Loucy (cell line): Measurements from ENCODE around the gene HOXB1.

Experiments
- H2AFZ ChIP-seq: fragments of 200-600 bp; sonication (generic); 2 replicates; pipeline ENCODE4 v1.6.0; 2016; ENCODE audit warnings: antibody characterized with exemption, mild to moderate bottlenecking, low read length, moderate library complexity
- H3F3A ChIP-seq: fragments of 200-600 bp; 2 replicates; pipeline ENCODE4 v1.6.0; 2016; ENCODE audit warnings: antibody characterized with exemption, low read depth, mild to moderate bottlenecking
- H3K27me3 ChIP-seq: fragments of 200-600 bp; sonication (generic); 2 replicates; pipeline ENCODE4 v1.6.1; 2014; ENCODE audit warnings: low read length, mild to moderate bottlenecking; ENCODE audit not compliant: insufficient read depth, poor library complexity, severe bottlenecking
- H3K36me3 ChIP-seq: fragments of 200-600 bp; sonication (generic); 2 replicates; pipeline ENCODE4 v1.6.1; 2016; ENCODE audit warnings: low read length; ENCODE audit not compliant: insufficient read depth
- H3K4me1 ChIP-seq: fragments of 200-600 bp; sonication (generic); 2 replicates; pipeline ENCODE4 v1.5.1; 2014; ENCODE audit warnings: low read length, mild to moderate bottlenecking; ENCODE audit not compliant: insufficient read depth, poor library complexity, severe bottlenecking
- H3K4me2 ChIP-seq: fragments of 200-600 bp; sonication (generic); 2 replicates; pipeline ENCODE4 v1.6.0; 2014; ENCODE audit warnings: antibody characterized with exemption, low read length, low read depth, mild to moderate bottlenecking; ENCODE audit not compliant: poor library complexity, severe bottlenecking
- H3K4me3 ChIP-seq: fragments of 200-600 bp; sonication (generic); 2 replicates; pipeline ENCODE4 v1.5.1; 2014; ENCODE audit warnings: low read length, mild to moderate bottlenecking, mixed read lengths; ENCODE audit not compliant: poor library complexity, severe bottlenecking
- H3K79me2 ChIP-seq: fragments of 200-600 bp; sonication (generic); 2 replicates; pipeline ENCODE4 v1.6.1; 2014; ENCODE audit warnings: low read length; ENCODE audit not compliant: insufficient read depth
- H3K9ac ChIP-seq: fragments of 200-600 bp; sonication (generic); 2 replicates; pipeline ENCODE4 v1.6.0; 2014; ENCODE audit warnings: mild to moderate bottlenecking, low read depth, low read length, moderate library complexity; ENCODE audit not compliant: poor library complexity, severe bottlenecking
- H3K9me2 ChIP-seq: fragments of 200-600 bp; sonication (generic); replicated peaks from 2 replicates; pipeline ENCODE4 v1.6.1; 2016; ENCODE audit warnings: low read depth, low read length, mixed read lengths
- H3K9me3 ChIP-seq: fragments of 200-600 bp; sonication (generic); 2 replicates; pipeline ENCODE4 v1.6.1; 2014; ENCODE audit warnings: mild to moderate bottlenecking, antibody characterized with exemption, low read length, low read depth; ENCODE audit not compliant: insufficient read depth
- H4K20me1 ChIP-seq: fragments of 200-600 bp; sonication (generic); 2 replicates; pipeline ENCODE4 v1.6.0; 2014; ENCODE audit warnings: antibody characterized with exemption, low read length, mild to moderate bottlenecking; ENCODE audit not compliant: insufficient read depth, poor library complexity, severe bottlenecking
- EZH2phosphoT487 ChIP-seq: fragments of 200-600 bp; IDR thresholded peaks from 2 replicates; pipeline ENCODE4 v1.6.1; 2018; ENCODE audit warnings: antibody characterized with exemption, mild to moderate bottlenecking, moderate library complexity, borderline replicate concordance
- TF ChIP-seq, protein P1 (sequence below): fragments of 200-600 bp; sonication (generic); conservative IDR thresholded peaks from 2 replicates; pipeline ENCODE4 v1.5.1; 2014; ENCODE audit warnings: mild to moderate bottlenecking, antibody characterized with exemption, low read length

Gene HOXB1

DNA sequence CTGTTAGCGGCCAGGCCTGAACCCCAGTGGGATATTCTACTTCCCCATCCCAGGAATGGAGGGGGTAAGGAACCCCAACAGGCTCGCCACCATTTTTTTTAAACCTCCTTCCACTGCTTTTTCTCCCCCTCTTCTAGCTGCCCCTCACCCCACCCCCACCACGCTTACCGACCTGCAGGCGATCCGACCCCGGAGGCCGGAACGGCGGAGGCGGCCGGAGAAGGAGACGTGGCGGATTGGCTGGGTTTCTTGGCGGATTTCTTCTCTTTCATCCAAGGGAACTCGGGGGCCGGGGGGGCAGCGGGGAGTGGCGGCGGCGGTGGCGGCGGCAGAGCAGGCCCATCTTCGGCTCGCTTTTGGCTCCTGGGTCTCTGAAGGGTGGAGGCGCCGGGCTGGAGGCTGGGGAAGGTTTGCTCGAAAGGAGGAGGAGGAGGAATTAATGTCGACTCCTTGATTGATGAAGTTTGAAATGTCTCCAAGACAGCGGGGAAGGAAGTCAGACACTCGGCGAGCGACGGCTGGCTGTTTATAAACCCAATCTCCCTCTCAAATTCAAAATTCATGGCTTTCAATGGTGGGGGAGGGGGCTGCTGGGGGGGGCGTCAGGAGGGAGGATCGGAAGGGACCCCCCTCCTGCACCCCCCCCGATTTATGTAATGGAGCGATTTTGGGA is 13.7 kb upstream of the HOXB1 start:
- H3K4me2 ChIP-seq, result peak overlapping the region; percentile 96
- peaks cover 26% of the 10 kb centered on the region for H3K27me3 ChIP-seq
- H3F3A ChIP-seq, result peaks cover 34% of the 10 kb centered on the region

DNA sequence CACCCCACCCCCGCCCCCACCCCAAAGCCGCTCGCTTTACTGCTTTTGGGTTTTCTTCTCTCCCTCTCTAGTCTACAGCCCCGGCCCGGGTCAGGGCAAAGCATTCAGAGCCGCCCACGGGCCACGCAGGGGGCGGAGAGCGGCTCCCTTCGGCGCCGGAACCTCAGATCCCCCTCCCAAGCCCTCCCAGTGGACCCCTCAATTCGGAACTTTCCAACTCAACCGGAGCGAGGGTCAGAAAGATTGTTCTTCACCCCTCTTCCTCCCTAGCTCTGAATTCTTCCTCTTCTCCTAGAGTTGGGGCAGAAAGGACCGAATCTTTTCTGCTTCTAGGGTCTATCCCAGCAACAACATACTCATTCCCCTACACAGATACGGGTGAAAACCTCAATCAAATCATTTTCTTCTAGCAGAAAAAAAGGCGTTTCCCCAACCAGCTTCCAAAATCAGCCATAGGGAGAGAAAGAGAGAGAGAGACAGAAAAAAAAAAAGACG is 13.1 kb upstream of the HOXB1 start:
- Histone ChIP-seq H3F3A (peaks cover 28% of the 10 kb centered on the region), H3K4me2 (peak overlapping the region; percentile 96), H3K4me3 (peak overlapping the region; percentile 95), H3K79me2 (peaks cover 95% of the 10 kb centered on the region), H3K27me3 (peaks cover 26% of the 10 kb centered on the region), H3K9ac (peak overlapping the region; percentile 98), H3K4me1 (peaks cover 60% of the 10 kb centered on the region), H3K9me3 (no peaks in the 10 kb centered on the region), H4K20me1 (peaks cover 11% of the 10 kb centered on the region), H2AFZ (no peak overlapping the region), H3K9me2 (no peaks in the 10 kb centered on the region), H3K36me3 (peaks cover 11% of the 10 kb centered on the region; the same call in 1 of the 2 replicates)
- TF ChIP-seq, protein P1, sequence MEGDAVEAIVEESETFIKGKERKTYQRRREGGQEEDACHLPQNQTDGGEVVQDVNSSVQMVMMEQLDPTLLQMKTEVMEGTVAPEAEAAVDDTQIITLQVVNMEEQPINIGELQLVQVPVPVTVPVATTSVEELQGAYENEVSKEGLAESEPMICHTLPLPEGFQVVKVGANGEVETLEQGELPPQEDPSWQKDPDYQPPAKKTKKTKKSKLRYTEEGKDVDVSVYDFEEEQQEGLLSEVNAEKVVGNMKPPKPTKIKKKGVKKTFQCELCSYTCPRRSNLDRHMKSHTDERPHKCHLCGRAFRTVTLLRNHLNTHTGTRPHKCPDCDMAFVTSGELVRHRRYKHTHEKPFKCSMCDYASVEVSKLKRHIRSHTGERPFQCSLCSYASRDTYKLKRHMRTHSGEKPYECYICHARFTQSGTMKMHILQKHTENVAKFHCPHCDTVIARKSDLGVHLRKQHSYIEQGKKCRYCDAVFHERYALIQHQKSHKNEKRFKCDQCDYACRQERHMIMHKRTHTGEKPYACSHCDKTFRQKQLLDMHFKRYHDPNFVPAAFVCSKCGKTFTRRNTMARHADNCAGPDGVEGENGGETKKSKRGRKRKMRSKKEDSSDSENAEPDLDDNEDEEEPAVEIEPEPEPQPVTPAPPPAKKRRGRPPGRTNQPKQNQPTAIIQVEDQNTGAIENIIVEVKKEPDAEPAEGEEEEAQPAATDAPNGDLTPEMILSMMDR, result no peak
- TF ChIP-seq EZH2phosphoT487, result no peak

More for the DNA sequence above, 13.7 kb upstream of the HOXB1 start:
- H4K20me1 ChIP-seq, result peaks cover 15% of the 10 kb centered on the region
- H3K79me2 ChIP-seq, result peaks cover 95% of the 10 kb centered on the region
- H3K9ac ChIP-seq, result peak overlapping the region; percentile 98
- H3K36me3 ChIP-seq, result peaks cover 17% of the 10 kb centered on the region
- no peak for TF ChIP-seq EZH2phosphoT487
- TF ChIP-seq, protein P1, result no peak
- H3K4me1 ChIP-seq, result peaks cover 58% of the 10 kb centered on the region
- H3K9me3 ChIP-seq, result no peaks in the 10 kb centered on the region
- no peak overlapping the region for H2AFZ ChIP-seq
- H3K4me3 ChIP-seq, result peak overlapping the region; percentile 95
- no peaks in the 10 kb centered on the region for H3K9me2 ChIP-seq

DNA sequence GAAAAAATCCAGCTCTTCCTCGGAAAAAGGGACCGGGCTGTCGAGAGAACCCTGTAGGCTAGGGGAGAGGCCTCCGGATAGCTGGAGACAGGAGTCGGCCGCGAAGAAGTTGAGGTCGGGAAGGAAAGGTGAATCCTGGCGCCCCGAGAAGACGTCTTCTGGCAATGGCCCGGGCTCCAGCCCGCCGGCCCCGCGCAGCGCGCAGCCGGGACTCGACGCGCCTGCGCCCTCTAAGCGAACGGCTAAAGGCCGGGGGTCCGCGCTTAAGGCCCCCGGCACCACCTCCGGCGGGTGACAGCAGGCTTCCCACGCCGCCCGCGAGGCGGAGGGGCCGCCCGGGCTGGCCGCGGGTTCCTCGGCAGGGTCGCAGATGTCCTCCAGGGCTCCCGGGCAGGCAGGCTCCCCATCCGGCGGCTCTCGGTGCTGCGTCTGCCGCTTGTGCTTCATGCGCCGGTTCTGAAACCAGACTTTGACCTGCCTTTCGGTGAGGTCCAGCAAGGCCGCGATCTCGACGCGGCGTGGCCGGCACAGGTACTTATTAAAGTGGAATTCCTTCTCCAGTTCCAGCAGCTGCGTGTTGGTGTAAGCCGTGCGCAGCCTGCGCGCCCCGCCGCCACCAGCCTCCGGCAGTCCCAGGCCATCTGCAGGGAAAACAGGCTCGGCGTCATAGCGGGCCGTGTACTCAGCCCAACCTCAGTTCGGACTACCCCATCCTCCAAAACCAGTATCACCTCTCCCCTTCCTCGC is 12.5 kb upstream of the HOXB1 start:
- Histone ChIP-seq H3K36me3 (peaks cover 5% of the 10 kb centered on the region; the same call in 1 of the 2 replicates), H3K9me3 (no peaks in the 10 kb centered on the region), H3K79me2 (peaks cover 92% of the 10 kb centered on the region), H3K4me1 (peaks cover 53% of the 10 kb centered on the region), H3K9ac (peak overlapping the region; percentile 98), H3F3A (peaks cover 22% of the 10 kb centered on the region), H4K20me1 (peaks cover 5% of the 10 kb centered on the region), H3K4me2 (peak overlapping the region; percentile 96), H3K9me2 (no peaks in the 10 kb centered on the region), H3K4me3 (peak overlapping the region; percentile 95), H3K27me3 (peaks cover 26% of the 10 kb centered on the region), H2AFZ (no peak overlapping the region)
- TF ChIP-seq, protein P1, result no peak; the same call in 1 of the 2 replicates
- no peak for TF ChIP-seq EZH2phosphoT487
